Osteoblast (primary cell): ENCODE measurements around the gene USP3. TPM values are rescaled to one million over a fixed set of nuclear protein-coding genes. Genes with fewer than 3 reads are reported as not detected.

Experiments used
- DNase-seq: peaks from one replicate; pipeline ENCODE4 v3.0.0; 2011; ENCODE audit warnings: low spot score, mixed read lengths; ENCODE audit not compliant: insufficient read length; ENCODE audit errors: missing footprints
- H2AFZ ChIP-seq: 2 replicates; pipeline ENCODE4 v1.6.0; 2011; ENCODE audit warnings: mild to moderate bottlenecking, low read length
- H3K27ac ChIP-seq: 2 replicates; pipeline ENCODE4 v1.5.1; 2011; ENCODE audit warnings: mild to moderate bottlenecking, low read depth, low read length, moderate library complexity
- H3K27me3 ChIP-seq: 2 replicates; pipeline ENCODE4 v1.6.0; 2012; ENCODE audit warnings: mild to moderate bottlenecking, control low read depth, inconsistent platforms, low read length, moderate library complexity; ENCODE audit not compliant: insufficient read depth
- H3K36me3 ChIP-seq: 2 replicates; pipeline ENCODE4 v1.5.1; 2011; ENCODE audit warnings: mild to moderate bottlenecking, low read length, control low read depth, moderate library complexity; ENCODE audit not compliant: insufficient read depth
- H3K4me1 ChIP-seq: 2 replicates; pipeline ENCODE4 v1.5.1; 2011; ENCODE audit warnings: mild to moderate bottlenecking, low read length, control low read depth, moderate library complexity; ENCODE audit not compliant: insufficient read depth
- H3K4me2 ChIP-seq: 2 replicates; pipeline ENCODE4 v1.6.0; 2011; ENCODE audit warnings: mild to moderate bottlenecking, low read length; ENCODE audit not compliant: insufficient read depth
- H3K4me3 ChIP-seq: fragments of 200-600 bp; sonication (generic); 3 replicates; pipeline ENCODE4 v1.5.1; 2012; ENCODE audit warnings: mild to moderate bottlenecking, low read length, inconsistent platforms; ENCODE audit not compliant: insufficient read depth
- H3K79me2 ChIP-seq: 2 replicates; pipeline ENCODE4 v1.6.0; 2012; ENCODE audit warnings: mild to moderate bottlenecking, low read length, control low read depth, inconsistent platforms; ENCODE audit not compliant: insufficient read depth
- H3K9me3 ChIP-seq: 2 replicates; pipeline ENCODE4 v1.5.1; 2011; ENCODE audit warnings: low read depth, low read length, control low read depth
- H4K20me1 ChIP-seq: 2 replicates; pipeline ENCODE4 v1.6.0; 2012; ENCODE audit warnings: mild to moderate bottlenecking, low read length, control low read depth; ENCODE audit not compliant: insufficient read depth
- CTCF ChIP-seq: IDR thresholded peaks from 2 replicates; pipeline ENCODE4 v1.5.1; 2011; ENCODE audit warnings: mild to moderate bottlenecking, low read depth, low read length, moderate library complexity; ENCODE audit errors: extremely low read depth
- total RNA-seq: library from RNA; depleted of rRNA; stranded (reverse); fragments of >200 nt; gene quantifications from 2 replicates; pipeline ENCODE4 v1.2.3, GENCODE V29; 2012

USP3 gene
- total RNA-seq, 1 donor: 60.1 TPM

- peaks cover 8% of the 10 kb centered on the region for H3K4me1 ChIP-seq
- H3K27ac ChIP-seq: no peak overlapping the region
- DNase-seq: no peak
- H3K4me2 ChIP-seq: no peak overlapping the region
- TF ChIP-seq CTCF: no peak
- no peak overlapping the region for H3K4me3 ChIP-seq
- no peaks in the 10 kb centered on the region for H3K27me3 ChIP-seq
- H2AFZ ChIP-seq: no peak overlapping the region
- H3K9me3 ChIP-seq: no peaks in the 10 kb centered on the region
- peaks cover 47% of the 10 kb centered on the region for H3K36me3 ChIP-seq
- no peaks in the 10 kb centered on the region for H3K79me2 ChIP-seq
- H4K20me1 ChIP-seq: no peaks in the 10 kb centered on the region
These were observed 129.8 kb downstream of the USP3 start for GRCh38 chr15:63634154-63634553.

- Histone ChIP-seq H3K27me3 (no peaks in the 10 kb centered on the region), H3K36me3 (peaks cover 52% of the 10 kb centered on the region)
These were observed 132.2 kb downstream of the USP3 start for GRCh38 chr15:63636518-63637061.

GRCh38 chr15:63638839-63639238 lies 134.4 kb downstream of the USP3 start:
- TF ChIP-seq CTCF: no peak
- Histone ChIP-seq H3K9me3 (no peaks in the 10 kb centered on the region), H3K36me3 (peaks cover 51% of the 10 kb centered on the region), H4K20me1 (no peaks in the 10 kb centered on the region), H3K4me1 (no peaks in the 10 kb centered on the region), H3K4me3 (no peak overlapping the region), H2AFZ (no peak overlapping the region), H3K79me2 (no peaks in the 10 kb centered on the region), H3K27me3 (no peaks in the 10 kb centered on the region), H3K27ac (no peak overlapping the region), H3K4me2 (no peak overlapping the region)
- no peak for DNase-seq

More at GRCh38 chr15:63636518-63637061, 132.2 kb downstream of the USP3 start:
- Histone ChIP-seq H3K27ac (no peak overlapping the region), H3K79me2 (no peaks in the 10 kb centered on the region), H3K9me3 (no peaks in the 10 kb centered on the region), H2AFZ (no peak overlapping the region), H3K4me2 (no peak overlapping the region), H3K4me3 (no peak overlapping the region), H4K20me1 (no peaks in the 10 kb centered on the region), H3K4me1 (no peaks in the 10 kb centered on the region)
- DNase-seq: no peak
- no peak for TF ChIP-seq CTCF

- TF ChIP-seq CTCF: no peak
- no peaks in the 10 kb centered on the region for H3K27me3 ChIP-seq
- H3K9me3 ChIP-seq: no peaks in the 10 kb centered on the region
- no peaks in the 10 kb centered on the region for H4K20me1 ChIP-seq
- H3K27ac ChIP-seq: no peak overlapping the region
- H3K4me1 ChIP-seq: no peaks in the 10 kb centered on the region
- no peaks in the 10 kb centered on the region for H3K79me2 ChIP-seq
- peaks cover 51% of the 10 kb centered on the region for H3K36me3 ChIP-seq
- H2AFZ ChIP-seq: no peak overlapping the region
- no peak for DNase-seq
- H3K4me3 ChIP-seq: no peak overlapping the region
- no peak overlapping the region for H3K4me2 ChIP-seq
These were observed 135.8 kb downstream of the USP3 start for GRCh38 chr15:63640146-63640545.

Other genes starting within 250 kb of the USP3 start
- 17.7 and 21.8 TPM in 2 replicates for gene APH1B, start 227.0 kb upstream of the USP3 start, total RNA-seq
- 107 and 114 TPM in 2 replicates for gene CA12, start 122.7 kb upstream of the USP3 start, total RNA-seq
- gene FBXL22, start 92.8 kb downstream of the USP3 start, total RNA-seq: 0.59 and 1.8 TPM in 2 replicates